Prostate gland (tissue), 2 donors: ENCODE results near the gene C9orf50. TPM values are rescaled to one million over a fixed set of nuclear protein-coding genes. Genes with fewer than 3 reads are reported as not detected.

Experiments used
- DNase-seq: peaks from one replicate; pipeline ENCODE4 v3.0.0-alpha.2; 2019; ENCODE audit warnings: low spot score
- H3K27ac ChIP-seq, 2 donors: fragments of 200-600 bp; sonication (generic); 2 replicates each; pipeline ENCODE4 v1.5.1; 2017 to 2019
- H3K27me3 ChIP-seq: fragments of 200-600 bp; sonication (generic); replicated peaks from 2 replicates; pipeline ENCODE4 v1.5.1; 2019; ENCODE audit not compliant: insufficient read depth
- H3K36me3 ChIP-seq, 2 donors: fragments of 200-600 bp; sonication (generic); 1 replicate in 1 of 2; 2 replicates in 1 of 2; pipeline versions ENCODE4 v1.5.1 to v1.8.1; 2017 to 2019
- H3K4me1 ChIP-seq: fragments of 200-600 bp; sonication (generic); replicated peaks from 2 replicates; pipeline ENCODE4 v1.5.1; 2019
- H3K4me3 ChIP-seq, 2 donors: fragments of 200-600 bp; sonication (generic); 2 replicates each; pipeline ENCODE4 v1.5.1; 2017 to 2019
- H3K9me3 ChIP-seq: fragments of 200-600 bp; sonication (generic); 2 replicates; pipeline ENCODE4 v1.5.1; 2017
- POLR2A ChIP-seq: fragments of 450-650 bp; IDR thresholded peaks from one replicate; pipeline ENCODE4 v1.6.1; 2016; ENCODE audit warnings: antibody characterized with exemption, mild to moderate bottlenecking
- POLR2AphosphoS5 ChIP-seq: sonication (generic); formaldehyde crosslinking; IDR thresholded peaks from one replicate; pipeline ENCODE4 v1.6.1; 2017; ENCODE audit warnings: antibody characterized with exemption
- WGBS: methylation state at CpG from one replicate; pipeline ENCODE4 v1.1.5; 2018; 5-methylcytosine and 5-hydroxymethylcytosine counted together
- intact Hi-C: fragments of 100-400 bp; cut with DNase I; formaldehyde crosslinking; loops from one replicate; pipeline ENCODE4 v1.14.2; 2022
- total RNA-seq, 2 donors: library from RNA; depleted of rRNA; stranded (reverse); fragments of >200 nt; gene quantifications; one replicate each; pipeline ENCODE4 v1.1.0, GENCODE V29; 2016
- TF ChIP-seq, protein P1 (sequence below), 4 experiments: fragments of 200-600 bp in 2 of 4; fragments of 450-650 bp in 2 of 4; sonication (generic) in 2 of 4; IDR thresholded peaks; 1 replicate in 3 of 4; 2 replicates in 1 of 4; pipeline ENCODE4 v1.5.1; 2016 to 2019; ENCODE audit warnings: antibody characterized with exemption in 4 of 4, mild to moderate bottlenecking in 2 of 4, moderate library complexity in 2 of 4

Gene C9orf50
- total RNA-seq, 2 donors from 2014 or later = not detected

DNA sequence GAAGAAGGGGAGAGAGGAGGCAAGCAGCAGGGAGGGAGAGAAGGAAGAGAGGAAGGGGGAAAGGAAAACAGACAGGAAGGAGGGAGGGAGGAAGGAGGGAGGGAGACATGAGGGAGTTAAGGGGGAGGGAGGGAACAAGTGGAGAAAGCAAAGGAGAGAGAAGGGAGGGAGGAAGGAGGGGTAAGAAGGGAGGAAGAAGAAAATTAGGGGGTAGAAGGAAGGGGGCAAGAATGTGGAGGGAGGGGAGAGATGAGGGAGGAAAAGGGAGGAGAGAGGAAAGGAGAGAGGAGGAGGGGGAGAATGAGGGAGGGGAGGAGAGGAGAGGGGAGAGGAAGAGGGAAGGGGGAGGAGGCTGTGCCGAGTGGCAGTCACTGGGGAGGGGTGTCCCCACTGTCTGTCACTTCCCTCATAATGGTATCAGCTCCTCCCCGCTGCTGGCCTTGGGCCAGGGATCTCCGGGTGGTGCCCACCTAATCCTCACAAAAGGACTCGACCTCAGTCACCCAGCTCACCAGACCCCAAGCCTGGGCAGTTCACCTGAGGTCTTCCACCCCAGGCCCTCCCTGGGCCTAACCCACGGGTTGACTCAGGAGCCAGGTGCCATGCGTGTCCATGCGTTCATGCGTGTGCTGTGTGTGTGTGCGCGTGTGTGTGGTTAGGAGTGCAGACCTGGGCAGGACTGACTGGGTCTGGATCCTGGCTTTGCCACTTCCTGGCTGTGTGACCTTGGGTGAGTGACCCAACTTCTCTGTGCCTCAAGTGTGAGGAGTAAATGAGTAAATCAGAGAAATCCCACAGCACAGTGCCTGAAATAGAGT, 18.1 kb downstream of the C9orf50 start:
- no peak overlapping the region for H3K4me3 ChIP-seq
- DNase-seq = no peak
- no peaks in the 10 kb centered on the region for H3K9me3 ChIP-seq
- no peak for TF ChIP-seq POLR2A
- TF ChIP-seq POLR2AphosphoS5 = no peak
- TF ChIP-seq, protein P1, sequence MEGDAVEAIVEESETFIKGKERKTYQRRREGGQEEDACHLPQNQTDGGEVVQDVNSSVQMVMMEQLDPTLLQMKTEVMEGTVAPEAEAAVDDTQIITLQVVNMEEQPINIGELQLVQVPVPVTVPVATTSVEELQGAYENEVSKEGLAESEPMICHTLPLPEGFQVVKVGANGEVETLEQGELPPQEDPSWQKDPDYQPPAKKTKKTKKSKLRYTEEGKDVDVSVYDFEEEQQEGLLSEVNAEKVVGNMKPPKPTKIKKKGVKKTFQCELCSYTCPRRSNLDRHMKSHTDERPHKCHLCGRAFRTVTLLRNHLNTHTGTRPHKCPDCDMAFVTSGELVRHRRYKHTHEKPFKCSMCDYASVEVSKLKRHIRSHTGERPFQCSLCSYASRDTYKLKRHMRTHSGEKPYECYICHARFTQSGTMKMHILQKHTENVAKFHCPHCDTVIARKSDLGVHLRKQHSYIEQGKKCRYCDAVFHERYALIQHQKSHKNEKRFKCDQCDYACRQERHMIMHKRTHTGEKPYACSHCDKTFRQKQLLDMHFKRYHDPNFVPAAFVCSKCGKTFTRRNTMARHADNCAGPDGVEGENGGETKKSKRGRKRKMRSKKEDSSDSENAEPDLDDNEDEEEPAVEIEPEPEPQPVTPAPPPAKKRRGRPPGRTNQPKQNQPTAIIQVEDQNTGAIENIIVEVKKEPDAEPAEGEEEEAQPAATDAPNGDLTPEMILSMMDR (IDR thresholded peaks at IDR 0.05) = no peak
- H3K27ac ChIP-seq = peak overlapping the region in 1 of 2 donors; percentile 49
- peaks cover 8% of the 10 kb centered on the region for H3K4me1 ChIP-seq
- H3K36me3 ChIP-seq = no peaks in the 10 kb centered on the region
- intact Hi-C loops = loop anchor here (10.0 kb wide), 1 partner anchor 218 kb away; no protein-coding TSS in a partner anchor
- H3K27me3 ChIP-seq = no peaks in the 10 kb centered on the region
- 52% methylated on average over 10 of the region's 10 CpGs for WGBS

DNA sequence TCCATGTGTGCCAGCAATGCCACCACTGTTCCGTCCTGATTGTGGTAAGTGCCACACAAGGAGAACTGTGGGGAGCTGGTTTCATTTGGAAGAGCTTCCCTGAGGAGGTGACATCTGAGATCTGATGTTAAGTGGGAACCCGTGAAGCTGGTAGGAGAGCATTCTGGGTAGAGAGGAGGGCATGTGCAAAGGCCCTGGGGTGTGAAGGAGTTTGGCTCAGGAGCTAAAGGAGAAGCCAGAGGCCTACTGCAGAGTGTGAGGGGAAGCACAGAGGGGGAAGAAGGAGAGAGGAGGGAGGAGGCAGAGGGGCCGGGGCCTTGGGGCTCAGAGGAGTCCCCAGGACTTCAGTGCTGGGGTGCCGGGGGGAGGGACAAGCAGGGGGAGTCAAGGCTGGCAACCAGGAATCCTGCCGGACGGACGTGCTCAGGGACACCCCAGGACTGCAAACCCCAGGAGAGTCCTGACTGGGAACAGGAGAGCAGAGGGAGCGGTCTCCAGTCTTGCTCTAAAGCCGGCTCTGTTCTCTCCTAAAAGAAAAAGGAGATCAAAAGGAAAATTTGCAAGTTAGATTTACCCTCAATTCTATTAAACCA, 19.7 kb downstream of the C9orf50 start:
- H3K36me3 ChIP-seq = no peaks in the 10 kb centered on the region
- peak overlapping the region in 1 of 2 donors; percentile 49 for H3K27ac ChIP-seq
- DNase-seq = no peak
- H3K9me3 ChIP-seq = no peaks in the 10 kb centered on the region
- TF ChIP-seq, protein P1 (IDR thresholded peaks at IDR 0.05) = no peak
- TF ChIP-seq POLR2A (no peak), POLR2AphosphoS5 (no peak)
- peaks cover 9% of the 10 kb centered on the region for H3K4me1 ChIP-seq
- intact Hi-C loops = loop anchor here (10.0 kb wide), 1 partner anchor 216 kb away; no protein-coding TSS in a partner anchor
- H3K4me3 ChIP-seq = no peak overlapping the region
- WGBS = 78% methylated on average over 9 of the region's 9 CpGs
- no peaks in the 10 kb centered on the region for H3K27me3 ChIP-seq

DNA sequence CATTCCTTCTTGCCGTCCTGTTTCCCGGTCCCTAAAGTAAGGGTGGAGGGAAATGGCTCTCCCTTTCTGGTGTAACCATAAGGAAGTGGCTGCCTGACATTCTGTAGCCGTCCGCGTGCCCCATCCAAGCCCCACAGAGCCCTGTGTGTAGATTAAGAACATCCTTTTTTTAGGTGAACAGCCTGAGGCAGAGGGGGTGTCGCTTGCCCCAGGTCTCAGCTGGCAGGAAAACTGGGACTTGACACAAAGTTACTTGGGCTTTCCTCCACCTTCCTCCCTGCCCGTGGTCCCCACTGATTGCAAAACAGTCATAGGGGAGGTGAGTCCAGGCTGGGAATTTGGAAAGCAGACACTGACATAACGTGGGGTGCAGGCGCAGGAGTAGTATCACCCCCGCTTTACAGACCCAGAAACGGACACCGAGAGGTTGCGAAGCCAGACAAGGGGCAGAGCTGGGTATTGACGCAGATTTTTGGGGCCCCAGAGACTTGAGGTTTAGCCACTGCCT, 22.8 kb downstream of the C9orf50 start:
- H3K4me1 ChIP-seq = peaks cover 9% of the 10 kb centered on the region
- H3K4me3 ChIP-seq = peak overlapping the region in 1 of 2 donors; percentile 36
- TF ChIP-seq POLR2AphosphoS5 (no peak), POLR2A (no peak)
- TF ChIP-seq, protein P1 (IDR thresholded peaks at IDR 0.05) = no peak
- intact Hi-C loops = loop anchor here (5.0 kb wide), 3 partner anchors 41 to 116 kb away; no protein-coding TSS in a partner anchor
- H3K9me3 ChIP-seq = no peaks in the 10 kb centered on the region
- 48% methylated on average over 14 of the region's 14 CpGs for WGBS
- no peaks in the 10 kb centered on the region for H3K27me3 ChIP-seq
- H3K27ac ChIP-seq = peak overlapping the region; percentile 80 to 93
- no peak for DNase-seq
- no peaks in the 10 kb centered on the region for H3K36me3 ChIP-seq

DNA sequence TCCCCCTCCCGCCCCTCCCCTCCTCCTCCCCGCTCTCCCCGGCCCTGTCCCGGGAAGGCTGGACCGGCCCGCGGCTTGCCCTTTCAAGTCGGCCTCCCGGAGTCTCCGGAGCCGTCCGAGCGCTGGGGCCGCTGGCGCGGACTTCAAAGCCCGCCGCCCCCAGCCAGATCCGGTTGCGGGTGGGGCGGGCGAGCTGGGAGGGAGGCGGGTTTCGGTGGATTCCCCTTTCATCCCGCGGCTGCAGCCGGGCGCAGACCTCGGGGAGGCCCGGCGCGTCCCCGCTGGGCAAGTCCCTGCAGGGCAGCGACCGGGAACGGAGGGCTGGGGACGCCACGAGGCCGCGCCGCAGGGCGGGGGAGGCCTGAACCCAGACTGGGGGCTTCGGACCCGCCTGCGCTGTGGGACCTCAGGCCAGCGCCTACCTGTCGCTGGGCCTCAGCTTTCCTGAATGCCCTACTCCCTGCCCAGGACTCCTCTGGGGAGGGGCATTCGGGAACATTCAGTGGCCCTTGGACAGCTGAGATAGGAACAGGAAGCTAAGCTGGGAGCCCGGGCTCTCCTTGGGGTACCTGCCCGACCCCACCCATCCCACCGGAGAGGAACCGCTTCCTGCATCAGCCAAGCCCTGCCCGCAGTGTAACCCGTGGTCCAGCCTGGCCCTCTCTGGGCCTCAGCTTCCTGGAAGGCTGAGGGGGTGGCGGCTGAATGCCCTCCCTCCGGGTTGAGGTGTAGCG, 23.4 kb downstream of the C9orf50 start:
- no peaks in the 10 kb centered on the region for H3K36me3 ChIP-seq
- intact Hi-C loops = loop anchor here (5.0 kb wide), 3 partner anchors 40 to 115 kb away; no protein-coding TSS in a partner anchor
- DNase-seq = peak; percentile 66
- H3K4me1 ChIP-seq = peaks cover 9% of the 10 kb centered on the region
- 5% methylated on average over 32 of the region's 57 CpGs for WGBS
- H3K27ac ChIP-seq = peak overlapping the region; percentile 80 to 93
- H3K4me3 ChIP-seq = peak overlapping the region; percentile 14 to 36
- H3K9me3 ChIP-seq = no peaks in the 10 kb centered on the region
- TF ChIP-seq POLR2A = peak; percentile 22
- TF ChIP-seq POLR2AphosphoS5 = no peak
- TF ChIP-seq, protein P1 (IDR thresholded peaks at IDR 0.05) = peak in 1 of 4 experiments; percentile 17
- H3K27me3 ChIP-seq = no peaks in the 10 kb centered on the region
